NOMO-1 (cell line): ENCODE measurements around the gene PARD3.
A peak's percentile ranks its signal among the peaks of the same experiment; 100 is the strongest.
"Not testable (repeated sequence)": the region's sequence is repeated elsewhere in the genome, so short reads cannot be mapped to it uniquely, and the experiment has no call there.

Experiments
- DNase-seq, 2 experiments: peaks; one replicate each; lab custom pipeline; 2025; ENCODE audit not compliant: unreplicated experiment in 2 of 2; lab: John Stamatoyannopoulos, UW

Gene PARD3

GRCh38 chr10:34292675-34293074, 522.4 kb downstream of the PARD3 start:
- no peak for DNase-seq

GRCh38 chr10:34292194-34292565, 522.9 kb downstream of the PARD3 start:
- peak in 1 of 2 experiments; percentile 7 for DNase-seq

- no peak for DNase-seq
These were observed 523.5 kb downstream of the PARD3 start for GRCh38 chr10:34291466-34292193.

GRCh38 chr10:34290412-34291081, 524.5 kb downstream of the PARD3 start:
- DNase-seq: no peak

- no peak for DNase-seq
These were observed 526.5 kb downstream of the PARD3 start for GRCh38 chr10:34288634-34289033.

GRCh38 chr10:34286136-34286739, 528.9 kb downstream of the PARD3 start:
- DNase-seq: no peak

- DNase-seq: peak in 1 of 2 experiments; percentile 57
These were observed 533.2 kb downstream of the PARD3 start for GRCh38 chr10:34281661-34282582.

GRCh38 chr10:34280599-34281374, 534.3 kb downstream of the PARD3 start:
- DNase-seq: no peak

- no peak for DNase-seq
These were observed 539.4 kb downstream of the PARD3 start for GRCh38 chr10:34275626-34276130.

GRCh38 chr10:34274906-34275305, 540.2 kb downstream of the PARD3 start:
- no peak for DNase-seq

GRCh38 chr10:34273340-34273739, 541.8 kb downstream of the PARD3 start:
- no peak for DNase-seq

- DNase-seq: no peak
These were observed 542.8 kb downstream of the PARD3 start for GRCh38 chr10:34272316-34272715.

GRCh38 chr10:34268410-34268809, 546.7 kb downstream of the PARD3 start:
- DNase-seq: not testable (repeated sequence)

GRCh38 chr10:34262985-34263384, 552.1 kb downstream of the PARD3 start:
- DNase-seq: no peak

GRCh38 chr10:34260904-34261303, 554.2 kb downstream of the PARD3 start:
- no peak for DNase-seq

- no peak for DNase-seq
These were observed 558.9 kb downstream of the PARD3 start for GRCh38 chr10:34256216-34256615.

GRCh38 chr10:34255035-34255434, 560.1 kb downstream of the PARD3 start:
- peak in 1 of 2 experiments; percentile 4 for DNase-seq

- DNase-seq: peak; percentile 4 to 18
These were observed 560.5 kb downstream of the PARD3 start for GRCh38 chr10:34254596-34254995.

GRCh38 chr10:34252111-34252510, 563.0 kb downstream of the PARD3 start:
- no peak for DNase-seq

- no peak for DNase-seq
These were observed 563.9 kb downstream of the PARD3 start for GRCh38 chr10:34251177-34251576.
